Measurements from ENCODE around the gene LRBA. TPM values are rescaled to one million over a fixed set of nuclear protein-coding genes. Genes with fewer than 3 reads are reported as not detected.

LRBA gene
- total RNA-seq, 2 donors from 2014 or later, result 30.9 to 33.7 TPM

DNA sequence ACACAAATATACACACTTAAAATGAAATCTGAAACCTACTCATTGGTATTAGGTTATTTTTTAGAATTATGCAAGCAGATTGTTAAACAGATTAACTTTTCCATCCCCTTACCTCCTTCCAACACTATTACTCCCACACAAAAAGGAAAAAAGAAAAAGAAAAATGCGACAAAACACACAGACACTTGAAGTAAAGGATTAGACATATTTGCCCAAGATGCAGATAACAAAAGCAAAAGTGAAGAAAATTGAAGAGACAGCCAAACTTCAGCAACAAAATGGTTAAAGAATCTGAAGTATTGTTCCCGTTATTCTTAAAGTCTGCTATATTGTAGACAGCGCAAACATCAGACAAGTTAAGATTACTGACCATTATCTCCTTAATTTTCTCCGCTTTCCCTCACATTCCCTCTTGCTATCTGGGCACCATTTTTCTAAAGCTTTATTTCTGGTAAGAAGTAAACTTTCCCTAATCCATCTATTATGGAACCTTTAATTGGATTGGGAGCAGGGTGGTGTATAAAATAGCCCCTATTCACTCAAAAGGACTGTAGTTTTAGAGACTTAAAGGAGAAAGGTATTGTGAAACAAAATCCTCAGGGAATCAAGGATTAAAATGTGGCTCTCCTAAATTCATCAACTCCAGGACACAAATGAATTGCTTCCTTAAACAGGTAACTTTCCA lies 467.8 kb downstream of the LRBA start:
- TF ChIP-seq, protein P1, sequence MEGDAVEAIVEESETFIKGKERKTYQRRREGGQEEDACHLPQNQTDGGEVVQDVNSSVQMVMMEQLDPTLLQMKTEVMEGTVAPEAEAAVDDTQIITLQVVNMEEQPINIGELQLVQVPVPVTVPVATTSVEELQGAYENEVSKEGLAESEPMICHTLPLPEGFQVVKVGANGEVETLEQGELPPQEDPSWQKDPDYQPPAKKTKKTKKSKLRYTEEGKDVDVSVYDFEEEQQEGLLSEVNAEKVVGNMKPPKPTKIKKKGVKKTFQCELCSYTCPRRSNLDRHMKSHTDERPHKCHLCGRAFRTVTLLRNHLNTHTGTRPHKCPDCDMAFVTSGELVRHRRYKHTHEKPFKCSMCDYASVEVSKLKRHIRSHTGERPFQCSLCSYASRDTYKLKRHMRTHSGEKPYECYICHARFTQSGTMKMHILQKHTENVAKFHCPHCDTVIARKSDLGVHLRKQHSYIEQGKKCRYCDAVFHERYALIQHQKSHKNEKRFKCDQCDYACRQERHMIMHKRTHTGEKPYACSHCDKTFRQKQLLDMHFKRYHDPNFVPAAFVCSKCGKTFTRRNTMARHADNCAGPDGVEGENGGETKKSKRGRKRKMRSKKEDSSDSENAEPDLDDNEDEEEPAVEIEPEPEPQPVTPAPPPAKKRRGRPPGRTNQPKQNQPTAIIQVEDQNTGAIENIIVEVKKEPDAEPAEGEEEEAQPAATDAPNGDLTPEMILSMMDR (IDR thresholded peaks at IDR 0.05), result no peak
- DNase-seq (ENCODE audit: low spot score) (no peak), ATAC-seq (ENCODE audit: insufficient number of reproducible peaks, low FRiP score, low read depth) (no peak)
- no peak overlapping the region for H3K27ac ChIP-seq
- H3K36me3 ChIP-seq, result no peaks in the 10 kb centered on the region
- no peaks in the 10 kb centered on the region for H3K9me3 ChIP-seq
- H3K4me3 ChIP-seq, result no peak overlapping the region
- H3K4me1 ChIP-seq (ENCODE audit: control insufficient read depth in 1 of 2, low read depth in 2 of 2), result no peaks in the 10 kb centered on the region
- H3K27me3 ChIP-seq (replicated peaks; ENCODE audit: insufficient read depth), result no peaks in the 10 kb centered on the region

DNA sequence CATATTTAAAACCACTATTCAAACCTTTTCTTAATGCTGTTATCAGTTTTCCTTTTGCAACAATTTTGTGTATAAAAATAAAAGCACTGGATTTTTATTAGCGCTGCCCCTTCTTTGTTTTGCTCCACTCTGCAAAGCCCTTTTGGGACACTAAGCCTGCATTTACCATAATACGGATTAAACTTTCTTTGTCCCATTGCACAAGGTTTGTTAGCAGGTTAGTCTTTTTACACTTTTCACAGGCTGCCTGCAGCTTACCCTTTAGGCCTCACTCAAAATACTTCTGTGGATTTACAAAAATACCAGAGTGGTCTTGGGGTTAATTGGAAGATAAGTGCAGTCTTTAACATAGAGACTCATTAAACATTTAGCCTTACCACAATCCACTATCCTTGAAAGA lies 468.8 kb downstream of the LRBA start:
- TF ChIP-seq, protein P1 (IDR thresholded peaks at IDR 0.05), result no peak
- ATAC-seq (ENCODE audit: insufficient number of reproducible peaks, low FRiP score, low read depth), result no peak
- H3K4me1 ChIP-seq (ENCODE audit: control insufficient read depth in 1 of 2, low read depth in 2 of 2), result no peaks in the 10 kb centered on the region

DNA sequence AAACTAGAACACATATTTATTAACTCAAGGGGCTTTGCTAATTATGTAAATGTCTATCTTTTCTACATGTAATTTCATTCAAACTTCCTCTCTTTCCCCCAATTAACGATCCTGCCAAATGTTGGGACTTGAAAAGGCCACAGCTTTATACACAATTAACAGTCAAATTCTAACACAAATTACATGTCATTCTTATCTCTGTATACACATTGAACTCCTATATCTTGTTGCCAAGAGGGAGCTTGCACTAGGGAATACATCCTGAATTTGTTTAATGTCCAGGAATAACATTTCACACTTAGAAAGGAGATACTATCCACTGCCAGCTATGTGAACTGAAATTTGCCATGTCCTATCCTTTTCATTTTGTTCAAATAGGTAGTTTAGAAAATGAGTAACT lies 472.0 kb downstream of the LRBA start:
- Histone ChIP-seq H3K36me3 (no peaks in the 10 kb centered on the region), H3K4me3 (no peak overlapping the region), H3K27me3 (replicated peaks; ENCODE audit: insufficient read depth) (no peaks in the 10 kb centered on the region), H3K9me3 (no peaks in the 10 kb centered on the region), H3K4me1 (ENCODE audit: control insufficient read depth in 1 of 2, low read depth in 2 of 2) (no peaks in the 10 kb centered on the region), H3K27ac (no peak overlapping the region)
- no peak for ATAC-seq (ENCODE audit: insufficient number of reproducible peaks, low FRiP score, low read depth)
- no peak for DNase-seq (ENCODE audit: low spot score)
- TF ChIP-seq, protein P1 (IDR thresholded peaks at IDR 0.05), result no peak

More for the DNA sequence above, 468.8 kb downstream of the LRBA start:
- H3K36me3 ChIP-seq, result no peaks in the 10 kb centered on the region
- H3K9me3 ChIP-seq, result no peaks in the 10 kb centered on the region
- H3K4me3 ChIP-seq, result no peak overlapping the region
- H3K27ac ChIP-seq, result no peak overlapping the region
- no peak for DNase-seq (ENCODE audit: low spot score)
- H3K27me3 ChIP-seq (replicated peaks; ENCODE audit: insufficient read depth), result no peaks in the 10 kb centered on the region

DNA sequence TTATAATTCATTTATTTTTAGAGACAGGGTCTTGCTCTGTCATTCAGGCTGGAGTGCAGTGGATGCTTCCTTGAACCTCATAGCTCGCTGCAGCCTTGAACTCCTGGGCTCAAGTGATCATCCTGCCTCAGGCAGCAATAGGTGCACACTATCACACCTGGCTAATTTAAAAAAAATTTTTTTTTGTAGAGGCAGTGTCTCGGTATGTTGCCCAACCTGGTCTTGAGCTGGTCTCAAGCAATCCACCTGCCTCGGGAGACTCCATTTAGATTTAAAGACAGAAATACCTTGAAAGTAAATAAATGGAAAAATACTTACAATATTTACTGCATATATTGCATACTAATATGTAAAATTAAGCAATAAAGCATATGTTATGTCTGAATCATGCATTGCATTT lies 473.4 kb downstream of the LRBA start:
- H3K36me3 ChIP-seq, result no peaks in the 10 kb centered on the region
- no peaks in the 10 kb centered on the region for H3K9me3 ChIP-seq
- H3K27ac ChIP-seq, result no peak overlapping the region
- no peak overlapping the region for H3K4me3 ChIP-seq
- ATAC-seq (ENCODE audit: insufficient number of reproducible peaks, low FRiP score, low read depth) (no peak), DNase-seq (ENCODE audit: low spot score) (no peak)
- H3K27me3 ChIP-seq (replicated peaks; ENCODE audit: insufficient read depth), result no peaks in the 10 kb centered on the region
- H3K4me1 ChIP-seq (ENCODE audit: control insufficient read depth in 1 of 2, low read depth in 2 of 2), result no peaks in the 10 kb centered on the region
- TF ChIP-seq, protein P1 (IDR thresholded peaks at IDR 0.05), result no peak

DNA sequence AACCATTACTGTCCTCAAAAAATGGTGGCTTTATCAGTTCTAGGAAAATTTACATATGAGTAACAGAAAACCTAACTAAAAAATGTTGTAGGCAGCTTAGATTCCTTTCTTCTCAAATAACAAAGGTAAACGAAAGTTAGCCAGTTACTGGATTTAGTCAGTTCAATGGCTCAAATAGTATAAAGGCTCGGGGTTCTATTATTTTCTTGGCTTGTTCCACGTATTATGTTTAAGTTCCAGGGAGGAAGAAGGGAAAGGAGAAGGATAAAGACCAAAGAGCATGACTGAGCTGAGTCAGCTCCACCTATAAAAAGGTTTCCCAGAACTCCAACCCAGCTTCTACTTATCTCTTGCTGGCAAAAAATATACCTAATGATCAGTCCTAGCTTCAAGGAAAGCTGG lies 474.1 kb downstream of the LRBA start:
- ATAC-seq (ENCODE audit: insufficient number of reproducible peaks, low FRiP score, low read depth) (no peak), DNase-seq (ENCODE audit: low spot score) (no peak)

More for the DNA sequence above, 474.1 kb downstream of the LRBA start:
- Histone ChIP-seq H3K9me3 (no peaks in the 10 kb centered on the region), H3K4me3 (no peak overlapping the region), H3K4me1 (ENCODE audit: control insufficient read depth in 1 of 2, low read depth in 2 of 2) (no peaks in the 10 kb centered on the region), H3K27me3 (replicated peaks; ENCODE audit: insufficient read depth) (no peaks in the 10 kb centered on the region), H3K27ac (no peak overlapping the region), H3K36me3 (no peaks in the 10 kb centered on the region)
- TF ChIP-seq, protein P1 (IDR thresholded peaks at IDR 0.05), result no peak

All from thoracic aorta (tissue), 2 donors.